ENCODE measurements around the gene SYTL2.

The SYTL2 gene

GRCh38 chr11:85756401-85757200 is 54.3 kb downstream of the SYTL2 start:
- Histone ChIP-seq H3K4me3 (ENCODE audit: low read depth in 1 of 2, low read length in 2 of 2) (no peak overlapping the region), H3K9ac (ENCODE audit: low read length) (no peak overlapping the region), H3K4me1 (ENCODE audit: insufficient read depth, low read length) (no peaks in the 10 kb centered on the region)

DNA sequence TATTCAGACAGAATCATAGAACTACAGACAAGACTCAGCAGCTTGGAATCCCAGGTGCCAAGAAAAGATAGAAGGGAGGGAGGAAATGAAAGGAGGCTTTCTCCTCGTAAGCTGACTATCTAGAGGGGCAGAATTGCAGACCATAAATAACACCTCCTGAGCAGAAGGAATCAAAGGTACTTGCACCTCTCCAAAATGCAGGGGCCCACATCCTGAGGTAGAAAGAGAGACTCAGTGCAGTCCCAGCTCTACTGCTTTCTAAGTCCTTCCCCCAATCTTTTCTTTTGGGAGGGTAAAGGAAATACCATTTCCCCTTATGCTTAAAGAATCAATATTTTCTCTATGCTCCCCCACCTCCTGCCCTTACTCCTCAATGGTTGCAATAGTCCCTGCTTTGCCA is 55.2 kb downstream of the SYTL2 start:
- Histone ChIP-seq H3K4me1 (ENCODE audit: insufficient read depth, low read length) (no peaks in the 10 kb centered on the region), H3K36me3 (ENCODE audit: insufficient read depth, low read length) (no peaks in the 10 kb centered on the region), H3K27me3 (ENCODE audit: control insufficient read depth in 1 of 2, insufficient read depth in 2 of 2, low read length in 2 of 2) (no peaks in the 10 kb centered on the region), H3K4me3 (ENCODE audit: low read depth in 1 of 2, low read length in 2 of 2) (no peak overlapping the region), H3K9ac (ENCODE audit: low read length) (no peak overlapping the region), H3K27ac (ENCODE audit: low read depth, low read length) (no peak overlapping the region), H3K9me3 (ENCODE audit: low read length) (no peaks in the 10 kb centered on the region)

More at GRCh38 chr11:85756401-85757200, 54.3 kb downstream of the SYTL2 start:
- Histone ChIP-seq H3K36me3 (ENCODE audit: insufficient read depth, low read length) (no peaks in the 10 kb centered on the region), H3K27me3 (ENCODE audit: control insufficient read depth in 1 of 2, insufficient read depth in 2 of 2, low read length in 2 of 2) (no peaks in the 10 kb centered on the region), H3K27ac (ENCODE audit: low read depth, low read length) (no peak overlapping the region), H3K9me3 (ENCODE audit: low read length) (no peaks in the 10 kb centered on the region)

DNA sequence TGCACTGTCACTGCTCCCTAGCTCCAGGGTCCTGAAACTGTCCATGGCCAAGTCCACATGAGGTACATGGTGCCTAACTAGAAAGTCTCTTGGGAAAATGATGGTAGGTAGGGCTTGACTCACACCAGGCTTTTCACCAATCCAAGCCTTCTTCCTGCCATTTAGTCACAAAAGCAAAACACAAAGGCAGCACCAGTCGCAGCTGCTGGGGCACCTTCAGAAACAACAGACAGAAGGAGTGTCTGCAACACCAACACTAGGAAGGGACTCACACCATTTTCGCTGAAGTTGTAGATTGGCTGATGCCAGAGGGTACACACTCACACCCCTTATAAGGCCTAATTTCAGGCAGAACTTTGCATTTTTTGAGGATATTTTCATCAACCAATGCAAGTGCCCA is 55.7 kb downstream of the SYTL2 start:
- H3K27ac ChIP-seq (ENCODE audit: low read depth, low read length) = no peak overlapping the region
- no peaks in the 10 kb centered on the region for H3K36me3 ChIP-seq (ENCODE audit: insufficient read depth, low read length)
- H3K4me3 ChIP-seq (ENCODE audit: low read depth in 1 of 2, low read length in 2 of 2) = no peak overlapping the region
- no peak overlapping the region for H3K9ac ChIP-seq (ENCODE audit: low read length)
- H3K27me3 ChIP-seq (ENCODE audit: control insufficient read depth in 1 of 2, insufficient read depth in 2 of 2, low read length in 2 of 2) = no peaks in the 10 kb centered on the region
- no peaks in the 10 kb centered on the region for H3K9me3 ChIP-seq (ENCODE audit: low read length)
- H3K4me1 ChIP-seq (ENCODE audit: insufficient read depth, low read length) = no peaks in the 10 kb centered on the region

GRCh38 chr11:85752890-85753581 is 57.9 kb downstream of the SYTL2 start:
- H3K9me3 ChIP-seq (ENCODE audit: low read length) = no peaks in the 10 kb centered on the region
- no peak overlapping the region for H3K4me3 ChIP-seq (ENCODE audit: low read depth in 1 of 2, low read length in 2 of 2)
- H3K27ac ChIP-seq (ENCODE audit: low read depth, low read length) = no peak overlapping the region
- no peak overlapping the region for H3K9ac ChIP-seq (ENCODE audit: low read length)
- H3K27me3 ChIP-seq (ENCODE audit: control insufficient read depth in 1 of 2, insufficient read depth in 2 of 2, low read length in 2 of 2) = no peaks in the 10 kb centered on the region
- no peaks in the 10 kb centered on the region for H3K36me3 ChIP-seq (ENCODE audit: insufficient read depth, low read length)
- H3K4me1 ChIP-seq (ENCODE audit: insufficient read depth, low read length) = no peaks in the 10 kb centered on the region

- Histone ChIP-seq H3K27ac (ENCODE audit: low read depth, low read length) (no peak overlapping the region), H3K4me1 (ENCODE audit: insufficient read depth, low read length) (no peaks in the 10 kb centered on the region), H3K27me3 (ENCODE audit: control insufficient read depth in 1 of 2, insufficient read depth in 2 of 2, low read length in 2 of 2) (no peaks in the 10 kb centered on the region)
These were observed 58.6 kb downstream of the SYTL2 start for GRCh38 chr11:85752201-85752889.

GRCh38 chr11:85751724-85752123 is 59.2 kb downstream of the SYTL2 start:
- Histone ChIP-seq H3K36me3 (ENCODE audit: insufficient read depth, low read length) (no peaks in the 10 kb centered on the region), H3K4me3 (ENCODE audit: low read depth in 1 of 2, low read length in 2 of 2) (no peak overlapping the region), H3K9ac (ENCODE audit: low read length) (no peak overlapping the region), H3K4me1 (ENCODE audit: insufficient read depth, low read length) (no peaks in the 10 kb centered on the region), H3K9me3 (ENCODE audit: low read length) (no peaks in the 10 kb centered on the region), H3K27me3 (ENCODE audit: control insufficient read depth in 1 of 2, insufficient read depth in 2 of 2, low read length in 2 of 2) (no peaks in the 10 kb centered on the region), H3K27ac (ENCODE audit: low read depth, low read length) (no peak overlapping the region)

More at GRCh38 chr11:85752201-85752889, 58.6 kb downstream of the SYTL2 start:
- H3K4me3 ChIP-seq (ENCODE audit: low read depth in 1 of 2, low read length in 2 of 2) = no peak overlapping the region
- no peaks in the 10 kb centered on the region for H3K36me3 ChIP-seq (ENCODE audit: insufficient read depth, low read length)
- no peak overlapping the region for H3K9ac ChIP-seq (ENCODE audit: low read length)
- no peaks in the 10 kb centered on the region for H3K9me3 ChIP-seq (ENCODE audit: low read length)

- Histone ChIP-seq H3K9ac (ENCODE audit: low read length) (no peak overlapping the region), H3K4me1 (ENCODE audit: insufficient read depth, low read length) (no peaks in the 10 kb centered on the region), H3K9me3 (ENCODE audit: low read length) (no peaks in the 10 kb centered on the region), H3K27ac (ENCODE audit: low read depth, low read length) (no peak overlapping the region), H3K27me3 (ENCODE audit: control insufficient read depth in 1 of 2, insufficient read depth in 2 of 2, low read length in 2 of 2) (no peaks in the 10 kb centered on the region), H3K36me3 (ENCODE audit: insufficient read depth, low read length) (no peaks in the 10 kb centered on the region), H3K4me3 (ENCODE audit: low read depth in 1 of 2, low read length in 2 of 2) (no peak overlapping the region)
These were observed 60.3 kb downstream of the SYTL2 start for GRCh38 chr11:85750646-85751045.

DNA sequence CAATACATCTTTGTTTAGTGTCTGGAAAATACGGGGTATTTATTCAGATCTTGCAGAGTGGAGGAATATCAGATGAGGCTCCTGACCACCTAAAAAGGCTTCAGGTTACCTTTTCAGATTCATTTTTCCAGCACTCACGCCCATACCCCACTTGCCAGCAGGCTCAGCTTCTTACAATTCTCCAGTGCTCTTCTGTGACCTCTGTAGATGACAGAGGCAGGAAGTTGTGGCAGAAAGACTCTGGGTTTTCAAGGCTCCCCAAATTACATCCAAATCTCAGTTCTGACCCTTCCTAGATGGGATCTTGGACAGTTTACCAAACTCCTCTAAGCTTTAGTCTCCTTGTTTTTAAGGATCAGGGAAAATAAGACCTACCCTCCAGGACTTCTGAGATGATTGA is 61.1 kb downstream of the SYTL2 start:
- Histone ChIP-seq H3K9ac (ENCODE audit: low read length) (no peak overlapping the region), H3K27ac (ENCODE audit: low read depth, low read length) (no peak overlapping the region), H3K36me3 (ENCODE audit: insufficient read depth, low read length) (no peaks in the 10 kb centered on the region), H3K4me1 (ENCODE audit: insufficient read depth, low read length) (no peaks in the 10 kb centered on the region), H3K9me3 (ENCODE audit: low read length) (no peaks in the 10 kb centered on the region), H3K27me3 (ENCODE audit: control insufficient read depth in 1 of 2, insufficient read depth in 2 of 2, low read length in 2 of 2) (no peaks in the 10 kb centered on the region), H3K4me3 (ENCODE audit: low read depth in 1 of 2, low read length in 2 of 2) (no peak overlapping the region)

- no peak overlapping the region for H3K27ac ChIP-seq (ENCODE audit: low read depth, low read length)
- H3K9ac ChIP-seq (ENCODE audit: low read length) = no peak overlapping the region
- H3K27me3 ChIP-seq (ENCODE audit: control insufficient read depth in 1 of 2, insufficient read depth in 2 of 2, low read length in 2 of 2) = no peaks in the 10 kb centered on the region
- H3K9me3 ChIP-seq (ENCODE audit: low read length) = no peaks in the 10 kb centered on the region
- H3K4me3 ChIP-seq (ENCODE audit: low read depth in 1 of 2, low read length in 2 of 2) = no peak overlapping the region
- H3K4me1 ChIP-seq (ENCODE audit: insufficient read depth, low read length) = no peaks in the 10 kb centered on the region
- no peaks in the 10 kb centered on the region for H3K36me3 ChIP-seq (ENCODE audit: insufficient read depth, low read length)
These were observed 61.6 kb downstream of the SYTL2 start for GRCh38 chr11:85749287-85749834.

GRCh38 chr11:85748455-85748891 is 62.5 kb downstream of the SYTL2 start:
- no peaks in the 10 kb centered on the region for H3K4me1 ChIP-seq (ENCODE audit: insufficient read depth, low read length)
- H3K27me3 ChIP-seq (ENCODE audit: control insufficient read depth in 1 of 2, insufficient read depth in 2 of 2, low read length in 2 of 2) = no peaks in the 10 kb centered on the region
- no peaks in the 10 kb centered on the region for H3K36me3 ChIP-seq (ENCODE audit: insufficient read depth, low read length)
- H3K9ac ChIP-seq (ENCODE audit: low read length) = no peak overlapping the region
- no peak overlapping the region for H3K4me3 ChIP-seq (ENCODE audit: low read depth in 1 of 2, low read length in 2 of 2)
- no peaks in the 10 kb centered on the region for H3K9me3 ChIP-seq (ENCODE audit: low read length)
- H3K27ac ChIP-seq (ENCODE audit: low read depth, low read length) = no peak overlapping the region

DNA sequence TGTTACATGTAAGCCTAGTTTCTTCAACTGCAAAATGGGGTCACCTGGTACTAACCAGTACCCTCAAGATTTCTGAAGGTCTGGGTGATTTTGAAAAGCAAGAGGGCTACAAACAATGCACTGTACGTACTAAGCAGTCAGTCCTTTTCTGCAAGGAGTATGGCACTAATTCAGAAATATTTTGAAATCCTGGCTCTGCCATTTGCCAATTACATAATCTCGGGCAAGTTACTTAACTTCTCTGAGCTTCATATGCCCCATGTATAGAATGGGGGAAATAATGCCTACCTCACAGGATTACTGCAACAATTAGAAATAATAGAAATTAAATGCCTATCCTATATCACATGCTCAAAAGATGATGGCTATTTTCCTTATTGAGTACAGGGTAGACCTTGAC is 64.3 kb downstream of the SYTL2 start:
- Histone ChIP-seq H3K27me3 (ENCODE audit: control insufficient read depth in 1 of 2, insufficient read depth in 2 of 2, low read length in 2 of 2) (no peaks in the 10 kb centered on the region), H3K4me1 (ENCODE audit: insufficient read depth, low read length) (no peaks in the 10 kb centered on the region), H3K9ac (ENCODE audit: low read length) (no peak overlapping the region), H3K27ac (ENCODE audit: low read depth, low read length) (no peak overlapping the region), H3K9me3 (ENCODE audit: low read length) (no peaks in the 10 kb centered on the region), H3K36me3 (ENCODE audit: insufficient read depth, low read length) (no peaks in the 10 kb centered on the region), H3K4me3 (ENCODE audit: low read depth in 1 of 2, low read length in 2 of 2) (no peak overlapping the region)
